ACC112 (cell line): ENCODE results near the gene FMO3.

Experiments used
- H2AFZ ChIP-seq: fragments of 200-600 bp; sonication (generic); one replicate; pipeline ENCODE4 v1.6.0; 2017; ENCODE audit warnings: antibody characterized with exemption, low read length; ENCODE audit not compliant: unreplicated experiment
- H3K27ac ChIP-seq: fragments of 200-600 bp; sonication (generic); 2 replicates; pipeline ENCODE4 v1.5.1; 2014; ENCODE audit warnings: low read depth, mild to moderate bottlenecking, antibody characterized with exemption, low read length, moderate library complexity
- H3K27me3 ChIP-seq: fragments of 200-600 bp; sonication (generic); 2 replicates; pipeline ENCODE4 v1.6.1; 2014; ENCODE audit warnings: mild to moderate bottlenecking, antibody characterized with exemption, low read length, moderate library complexity, mixed read lengths; ENCODE audit not compliant: insufficient read depth
- H3K36me3 ChIP-seq: fragments of 200-600 bp; sonication (generic); 2 replicates; pipeline ENCODE4 v1.6.1; 2016; ENCODE audit warnings: mild to moderate bottlenecking, antibody characterized with exemption, low read length, moderate library complexity, mixed read lengths; ENCODE audit not compliant: insufficient read depth
- H3K4me1 ChIP-seq: fragments of 200-600 bp; sonication (generic); one replicate; pipeline ENCODE4 v1.6.1; 2016; ENCODE audit warnings: low read length, mixed read lengths; ENCODE audit not compliant: insufficient read depth, unreplicated experiment, control insufficient read depth
- H3K4me3 ChIP-seq: fragments of 200-600 bp; sonication (generic); 2 replicates; pipeline ENCODE4 v1.5.1; 2014; ENCODE audit warnings: mild to moderate bottlenecking, low read depth, low read length
- H3K79me2 ChIP-seq: fragments of 200-600 bp; sonication (generic); one replicate; pipeline ENCODE4 v1.6.0; 2016; ENCODE audit warnings: low read length; ENCODE audit not compliant: control insufficient read depth, unreplicated experiment, insufficient read depth

Gene FMO3

DNA sequence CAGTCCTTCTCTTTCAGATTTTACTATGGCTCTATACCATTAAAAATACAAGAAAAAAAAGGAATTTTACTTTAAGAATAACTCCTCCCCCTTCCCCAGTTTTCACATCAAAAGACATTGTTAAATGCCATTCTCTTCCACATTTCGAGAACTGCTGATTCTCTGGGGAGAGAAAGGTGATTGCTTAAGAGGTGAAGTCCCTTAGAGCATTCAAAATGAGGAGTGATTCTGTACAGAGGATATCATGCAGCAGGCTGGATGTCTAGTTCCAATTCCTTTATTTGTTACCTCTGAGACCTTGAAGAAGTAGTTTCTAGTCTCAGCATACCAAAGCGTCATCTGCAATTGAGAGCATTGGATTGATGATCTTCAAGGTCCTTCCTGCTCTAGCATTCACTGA lies 46.9 kb downstream of the FMO3 start:
- H3K79me2 ChIP-seq = no peaks in the 10 kb centered on the region
- H3K4me3 ChIP-seq = no peak overlapping the region
- no peaks in the 10 kb centered on the region for H3K27me3 ChIP-seq
- peaks cover 17% of the 10 kb centered on the region for H3K4me1 ChIP-seq
- H3K27ac ChIP-seq = no peak overlapping the region
- no peaks in the 10 kb centered on the region for H3K36me3 ChIP-seq
- no peak overlapping the region for H2AFZ ChIP-seq

DNA sequence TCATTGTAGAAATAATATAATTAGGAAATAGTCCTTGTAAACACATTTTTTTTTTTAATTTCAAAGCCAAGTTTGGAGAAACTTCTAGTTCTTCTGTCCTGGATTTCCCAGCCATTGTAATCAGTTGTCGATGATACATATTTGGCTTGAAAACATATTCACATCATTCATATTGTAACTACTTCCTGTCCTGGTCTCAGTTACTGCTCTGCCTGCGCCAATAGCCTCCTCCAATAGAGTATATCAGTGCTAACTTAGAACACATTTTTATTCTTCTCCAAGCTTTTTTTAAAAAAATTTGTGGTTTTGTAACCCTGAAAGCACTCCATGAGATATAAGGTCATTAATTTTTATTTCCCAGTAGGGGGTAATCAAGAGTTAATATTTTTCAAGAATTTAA lies 48.3 kb downstream of the FMO3 start:
- Histone ChIP-seq H3K4me3 (no peak overlapping the region), H3K36me3 (no peaks in the 10 kb centered on the region), H3K27me3 (no peaks in the 10 kb centered on the region), H2AFZ (no peak overlapping the region), H3K27ac (no peak overlapping the region), H3K4me1 (peaks cover 22% of the 10 kb centered on the region), H3K79me2 (no peaks in the 10 kb centered on the region)

DNA sequence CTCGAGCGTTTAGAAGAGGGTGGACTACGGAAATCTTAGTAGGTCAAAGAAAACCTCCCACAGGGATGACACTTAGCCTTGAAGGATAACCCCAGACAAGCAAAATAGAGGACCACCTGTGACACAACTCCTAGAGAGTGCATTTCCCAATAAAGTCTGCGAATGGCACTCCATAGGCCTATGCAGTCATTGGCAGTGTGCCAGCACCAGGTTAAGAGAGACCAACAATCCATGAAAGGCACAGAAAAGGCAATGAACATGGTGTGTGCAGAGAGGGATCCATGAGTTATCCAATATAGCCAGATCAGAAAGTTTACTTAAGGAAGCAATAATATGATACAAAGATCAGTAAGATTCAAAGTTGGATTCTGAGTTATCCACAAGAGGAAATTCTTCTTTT lies 49.2 kb downstream of the FMO3 start:
- Histone ChIP-seq H3K4me3 (no peak overlapping the region), H3K27me3 (no peaks in the 10 kb centered on the region), H3K27ac (no peak overlapping the region), H3K79me2 (no peaks in the 10 kb centered on the region), H3K4me1 (peaks cover 22% of the 10 kb centered on the region), H2AFZ (no peak overlapping the region), H3K36me3 (no peaks in the 10 kb centered on the region)

DNA sequence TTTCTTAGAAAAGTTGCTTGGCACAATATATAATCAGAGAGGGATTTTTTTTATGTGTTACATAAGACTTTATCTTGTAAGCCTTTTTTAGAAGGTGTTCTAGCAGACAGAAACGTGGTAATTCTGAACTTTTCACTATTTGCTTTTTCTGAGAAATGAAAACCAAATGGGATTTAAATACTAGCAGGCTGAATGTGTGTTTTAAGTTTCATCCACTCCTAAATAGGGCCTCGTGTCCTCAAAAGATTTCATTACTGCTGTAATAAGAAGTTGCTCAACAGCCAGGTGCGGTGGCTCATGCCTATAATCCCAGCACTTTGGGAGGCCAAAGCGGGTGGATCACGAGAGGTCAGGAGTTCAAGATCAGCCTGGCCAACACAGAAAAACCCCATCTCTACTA lies 49.7 kb downstream of the FMO3 start:
- Histone ChIP-seq H3K4me1 (peaks cover 22% of the 10 kb centered on the region), H3K27me3 (no peaks in the 10 kb centered on the region), H3K4me3 (no peak overlapping the region), H3K27ac (no peak overlapping the region), H3K36me3 (no peaks in the 10 kb centered on the region), H2AFZ (no peak overlapping the region), H3K79me2 (no peaks in the 10 kb centered on the region)

DNA sequence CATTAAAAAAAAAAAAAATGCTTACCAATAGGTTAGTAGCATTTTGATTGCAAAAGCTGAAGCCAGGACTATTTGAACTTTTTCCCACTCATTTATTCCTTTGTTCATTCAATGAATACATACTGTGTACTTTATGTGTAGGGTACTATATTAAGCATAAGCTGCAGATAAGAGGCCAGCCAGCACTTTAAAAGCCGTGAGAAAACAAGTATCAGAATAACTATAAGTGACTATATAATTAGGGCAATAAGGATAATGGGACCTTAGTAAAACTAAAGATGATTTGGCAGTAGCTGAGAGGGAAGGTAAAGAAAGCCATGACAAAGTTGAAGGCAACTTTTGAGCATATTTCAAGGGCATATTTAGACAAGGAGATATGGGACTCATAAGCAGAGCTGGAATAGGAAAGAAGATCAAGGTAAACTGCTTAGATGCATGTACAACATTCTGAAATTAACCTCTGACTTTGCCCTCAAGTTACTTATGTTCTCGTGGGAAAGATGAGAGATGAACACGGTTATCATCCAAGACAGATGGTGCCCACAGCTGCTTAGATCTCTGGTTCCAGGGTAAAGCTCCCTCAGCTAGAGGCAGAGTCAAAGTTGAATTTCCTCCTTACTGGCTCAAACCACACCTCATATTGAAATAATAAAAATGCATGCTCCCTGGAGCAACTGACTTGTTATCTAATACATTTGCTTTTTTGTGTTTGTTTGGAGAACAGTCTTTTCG lies 50.4 kb downstream of the FMO3 start:
- Histone ChIP-seq H3K4me3 (no peak overlapping the region), H3K36me3 (no peaks in the 10 kb centered on the region), H3K27ac (peak overlapping the region; percentile 83), H3K27me3 (no peaks in the 10 kb centered on the region), H3K4me1 (peaks cover 22% of the 10 kb centered on the region), H2AFZ (peak overlapping the region; percentile 89), H3K79me2 (no peaks in the 10 kb centered on the region)

DNA sequence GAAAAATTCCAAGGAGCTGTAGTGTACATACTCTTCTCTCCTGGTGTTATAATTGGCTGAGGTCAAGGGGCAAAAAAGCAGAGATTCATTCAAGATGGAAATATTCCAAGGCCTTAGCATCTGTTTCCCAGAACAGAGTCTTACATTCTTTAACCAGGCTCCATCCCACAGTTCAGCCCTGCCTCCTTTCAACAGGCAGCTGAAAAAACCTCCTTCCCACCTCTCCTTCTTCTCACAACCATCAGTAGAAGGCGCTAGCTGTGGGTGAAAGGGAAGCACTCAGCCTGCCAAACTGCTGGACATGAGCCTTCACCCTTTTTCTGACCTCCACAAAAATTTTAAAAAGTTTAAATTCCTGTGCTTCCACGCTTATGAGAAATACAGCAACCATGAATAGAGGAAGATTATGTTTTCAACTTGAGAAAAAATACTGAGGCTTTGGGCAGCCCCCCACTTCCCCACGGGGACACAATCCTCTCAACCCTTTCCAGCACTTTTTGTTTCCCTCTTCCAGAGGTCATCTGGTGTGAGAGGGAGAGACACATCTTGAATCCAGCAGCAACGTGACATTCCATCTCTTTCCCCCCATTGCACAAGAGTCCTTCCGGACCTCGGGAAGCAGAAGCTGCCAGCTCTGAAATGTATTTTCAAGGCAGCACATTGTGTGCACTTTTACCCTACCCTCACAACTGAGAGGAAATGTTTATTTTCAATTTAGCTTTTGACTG lies 51.1 kb downstream of the FMO3 start:
- Histone ChIP-seq H3K27ac (peak overlapping the region; percentile 83), H3K36me3 (no peaks in the 10 kb centered on the region), H2AFZ (peak overlapping the region; percentile 89), H3K4me1 (peaks cover 22% of the 10 kb centered on the region), H3K79me2 (no peaks in the 10 kb centered on the region), H3K4me3 (peak overlapping the region; percentile 42; the same call in 1 of the 2 replicates), H3K27me3 (no peaks in the 10 kb centered on the region)

DNA sequence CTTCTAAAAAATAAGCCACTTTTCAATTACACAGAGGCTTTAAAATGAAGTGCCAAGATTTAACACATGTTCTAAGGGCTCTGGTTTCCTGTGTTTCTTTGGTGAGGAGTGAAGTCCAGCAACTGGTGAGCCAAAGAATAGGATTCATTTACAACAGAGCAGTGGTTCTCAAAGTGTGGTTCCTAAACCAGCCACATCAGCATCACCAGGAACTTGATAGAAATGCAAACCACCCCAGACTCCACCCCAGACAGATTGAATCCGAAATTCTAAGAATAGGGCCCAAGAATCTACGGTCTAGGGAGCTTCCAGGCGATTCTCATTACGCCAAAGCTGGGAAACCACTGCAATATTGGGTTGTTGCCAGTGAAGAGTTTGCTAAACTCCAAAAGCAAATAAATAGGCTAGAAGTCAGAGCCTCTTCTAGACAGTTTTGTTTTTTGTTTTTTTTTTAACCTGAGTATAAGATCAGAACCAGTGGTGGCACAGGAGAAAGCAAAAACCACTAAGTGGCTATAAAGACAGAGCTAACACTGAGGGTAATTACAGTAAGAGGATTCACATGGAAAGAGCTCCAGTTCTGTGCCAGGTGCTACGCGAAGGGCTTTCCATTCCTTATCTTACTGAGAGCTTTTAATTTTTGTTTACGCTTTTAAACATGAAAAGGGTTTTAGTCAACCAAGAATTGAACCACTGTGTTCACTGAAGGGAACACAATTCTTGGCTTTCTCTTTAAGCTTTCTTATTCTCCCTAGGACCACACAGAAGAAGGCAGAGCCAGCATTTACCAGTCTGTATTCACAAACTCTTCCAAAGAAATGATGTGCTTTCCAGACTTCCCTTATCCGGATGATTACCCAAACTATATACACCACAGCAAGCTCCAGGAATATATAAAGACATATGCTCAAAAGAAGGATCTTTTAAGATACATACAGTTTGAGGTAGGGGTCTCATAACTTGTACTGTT lies 52.0 kb downstream of the FMO3 start:
- Histone ChIP-seq H3K36me3 (no peaks in the 10 kb centered on the region), H3K4me1 (peaks cover 22% of the 10 kb centered on the region), H3K27ac (peak overlapping the region; percentile 83), H3K4me3 (peak overlapping the region; percentile 42; the same call in 1 of the 2 replicates), H3K27me3 (no peaks in the 10 kb centered on the region), H2AFZ (peak overlapping the region; percentile 89), H3K79me2 (no peaks in the 10 kb centered on the region)

DNA sequence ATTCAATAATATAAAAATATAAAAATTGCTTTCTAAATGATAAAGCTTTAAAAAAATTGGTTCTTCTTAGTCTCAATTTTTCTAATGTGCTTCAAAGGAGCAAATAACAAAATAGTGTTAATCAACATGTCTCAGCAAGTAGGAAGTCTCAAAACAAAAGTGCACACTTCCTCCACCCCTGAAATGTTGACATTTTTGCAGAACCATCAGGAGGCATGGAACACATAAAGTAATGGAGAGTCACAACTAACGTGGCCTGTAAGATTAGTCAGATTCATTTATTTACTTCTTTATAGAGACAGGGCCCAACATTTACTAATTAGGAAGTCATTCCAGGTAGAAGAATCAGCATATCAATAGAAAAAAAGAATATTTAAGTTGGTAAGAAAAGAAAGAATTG lies 59.5 kb downstream of the FMO3 start:
- Histone ChIP-seq H3K27ac (no peak overlapping the region), H3K4me1 (no peaks in the 10 kb centered on the region), H3K27me3 (no peaks in the 10 kb centered on the region), H3K36me3 (no peaks in the 10 kb centered on the region), H3K4me3 (no peak overlapping the region), H3K79me2 (no peaks in the 10 kb centered on the region), H2AFZ (no peak overlapping the region)

DNA sequence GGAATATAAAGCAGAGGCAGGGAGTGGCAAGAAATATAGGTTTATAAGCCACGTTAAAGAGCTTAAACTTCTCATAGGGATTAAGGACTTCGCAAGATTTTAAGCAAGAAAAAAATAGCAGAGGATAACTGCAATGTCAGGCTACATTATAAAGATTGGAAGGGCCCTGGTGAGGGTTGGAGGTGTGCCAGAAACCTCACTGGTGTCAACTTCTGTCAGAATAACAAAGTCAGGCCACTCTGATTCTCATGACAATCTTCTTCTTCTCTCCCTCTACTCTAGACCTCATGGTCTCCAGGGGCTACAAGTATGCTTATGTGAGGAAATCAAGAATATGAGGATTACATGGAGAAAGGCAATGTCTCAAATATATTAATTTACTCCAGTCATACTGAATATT lies 61.8 kb downstream of the FMO3 start:
- no peak overlapping the region for H3K27ac ChIP-seq
- H3K4me1 ChIP-seq = no peaks in the 10 kb centered on the region
- no peaks in the 10 kb centered on the region; the same call in 1 of the 2 replicates for H3K27me3 ChIP-seq
- no peak overlapping the region for H2AFZ ChIP-seq
- H3K4me3 ChIP-seq = no peak overlapping the region
- H3K79me2 ChIP-seq = no peaks in the 10 kb centered on the region
- no peaks in the 10 kb centered on the region for H3K36me3 ChIP-seq

DNA sequence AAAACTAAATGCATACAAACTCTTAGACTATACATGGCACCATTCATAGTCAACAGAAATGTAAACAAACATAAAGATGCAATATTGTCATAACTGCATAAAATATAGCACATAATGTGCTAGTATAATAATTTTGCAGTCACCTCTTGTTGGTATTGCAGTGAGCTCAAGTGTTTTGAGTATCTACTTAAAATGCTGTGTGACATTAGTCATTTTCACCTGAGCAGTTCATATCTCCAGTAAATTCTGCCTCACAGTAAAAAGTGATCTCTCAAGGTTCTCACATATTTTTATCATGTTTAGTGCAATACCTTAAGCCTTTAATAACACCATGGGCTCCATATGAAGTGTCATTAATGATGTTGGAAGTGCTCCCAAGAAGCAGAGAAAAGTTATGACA lies 64.8 kb downstream of the FMO3 start:
- Histone ChIP-seq H3K27ac (no peak overlapping the region), H3K36me3 (no peaks in the 10 kb centered on the region), H3K79me2 (no peaks in the 10 kb centered on the region), H3K4me3 (no peak overlapping the region), H3K4me1 (no peaks in the 10 kb centered on the region), H2AFZ (no peak overlapping the region), H3K27me3 (no peaks in the 10 kb centered on the region; the same call in 1 of the 2 replicates)
